IPS DF 6.9 (cell line): ENCODE results near the gene HECW1.
"Not testable (repeated sequence)": the region's sequence is repeated elsewhere in the genome, so short reads cannot be mapped to it uniquely, and the experiment has no call there.

Source experiments
- DNase-seq: peaks from one replicate; pipeline ENCODE4 v3.0.0-alpha.2; 2013; ENCODE audit warnings: low read depth, low spot score
- H3K27ac ChIP-seq: one replicate; pipeline ENCODE4 v1.5.1; 2013; ENCODE audit warnings: low read length, control low read depth
- H3K27me3 ChIP-seq: 2 replicates; pipeline ENCODE4 v1.6.1; 2013; ENCODE audit warnings: mild to moderate bottlenecking, low read length; ENCODE audit not compliant: control insufficient read depth, insufficient read depth
- H3K36me3 ChIP-seq: 2 replicates; pipeline ENCODE4 v1.6.1; 2013; ENCODE audit warnings: low read length; ENCODE audit not compliant: control insufficient read depth, insufficient read depth
- H3K4me1 ChIP-seq: 2 replicates; pipeline ENCODE4 v1.6.1; 2013; ENCODE audit warnings: low read length; ENCODE audit not compliant: control insufficient read depth, insufficient read depth
- H3K4me3 ChIP-seq: 2 replicates; pipeline ENCODE4 v1.5.1; 2013; ENCODE audit warnings: mild to moderate bottlenecking, low read length
- H3K9me3 ChIP-seq: 2 replicates; pipeline ENCODE4 v1.6.1; 2013; ENCODE audit warnings: low read length, inconsistent platforms; ENCODE audit not compliant: control insufficient read depth, insufficient read depth
- WGBS: extraction: QIAGEN DNeasy Blood & Tissue Kit; methylation state at CpG from one replicate; pipeline ENCODE4 v1.1.7; 2013; ENCODE audit warnings: mixed read lengths, missing lambda C conversion rate; ENCODE audit not compliant: insufficient read length, insufficient coverage; 5-methylcytosine and 5-hydroxymethylcytosine counted together

Gene HECW1

GRCh38 chr7:43589133-43589478, 476.7 kb downstream of the HECW1 start:
- H3K4me3 ChIP-seq = no peak overlapping the region

GRCh38 chr7:43589728-43590127, 477.3 kb downstream of the HECW1 start:
- no CpG with 5 or more reads among the region's 3 CpGs for WGBS

More at GRCh38 chr7:43589133-43589478, 476.7 kb downstream of the HECW1 start:
- H3K36me3 ChIP-seq = no peaks in the 10 kb centered on the region
- no peak overlapping the region for H3K27ac ChIP-seq
- no peaks in the 10 kb centered on the region; the same call in 1 of the 2 replicates for H3K27me3 ChIP-seq
- no peaks in the 10 kb centered on the region for H3K9me3 ChIP-seq
- DNase-seq = no peak
- H3K4me1 ChIP-seq = peaks cover 4% of the 10 kb centered on the region; the same call in 1 of the 2 replicates

GRCh38 chr7:43590862-43591557, 478.6 kb downstream of the HECW1 start:
- Histone ChIP-seq H3K27me3 (no peaks in the 10 kb centered on the region), H3K4me3 (no peak overlapping the region), H3K9me3 (no peaks in the 10 kb centered on the region), H3K4me1 (no peaks in the 10 kb centered on the region), H3K27ac (no peak overlapping the region), H3K36me3 (no peaks in the 10 kb centered on the region)
- DNase-seq = no peak
- no CpG with 5 or more reads among the region's 2 CpGs for WGBS

More at GRCh38 chr7:43589728-43590127, 477.3 kb downstream of the HECW1 start:
- DNase-seq = no peak
- Histone ChIP-seq H3K9me3 (no peaks in the 10 kb centered on the region), H3K4me1 (0 out of 2 replicates have a peak, but pooled peaks cover under 1% of the 10 kb centered on the region), H3K4me3 (no peak overlapping the region), H3K36me3 (no peaks in the 10 kb centered on the region), H3K27ac (no peak overlapping the region), H3K27me3 (no peaks in the 10 kb centered on the region)

- no peaks in the 10 kb centered on the region for H3K4me1 ChIP-seq
Observed at GRCh38 chr7:43591558-43592180, 479.2 kb downstream of the HECW1 start.

GRCh38 chr7:43592326-43592725, 479.9 kb downstream of the HECW1 start:
- whole genome bisulfite sequencing = no CpG with 5 or more reads among the region's 3 CpGs
- DNase-seq = no peak
- H3K9me3 ChIP-seq = no peaks in the 10 kb centered on the region

More at GRCh38 chr7:43591558-43592180, 479.2 kb downstream of the HECW1 start:
- no peak for DNase-seq
- Histone ChIP-seq H3K27ac (no peak overlapping the region), H3K9me3 (no peaks in the 10 kb centered on the region), H3K36me3 (no peaks in the 10 kb centered on the region), H3K27me3 (no peaks in the 10 kb centered on the region), H3K4me3 (no peak overlapping the region)
- WGBS = no CpG with 5 or more reads among the region's 4 CpGs

GRCh38 chr7:43593010-43593409, 480.6 kb downstream of the HECW1 start:
- Histone ChIP-seq H3K27ac (no peak overlapping the region), H3K4me3 (no peak overlapping the region), H3K9me3 (no peaks in the 10 kb centered on the region), H3K27me3 (no peaks in the 10 kb centered on the region), H3K36me3 (no peaks in the 10 kb centered on the region), H3K4me1 (no peaks in the 10 kb centered on the region)
- WGBS = no CpG with 5 or more reads among the region's 1 CpG
- no peak for DNase-seq

More at GRCh38 chr7:43592326-43592725, 479.9 kb downstream of the HECW1 start:
- Histone ChIP-seq H3K36me3 (no peaks in the 10 kb centered on the region), H3K27me3 (no peaks in the 10 kb centered on the region), H3K4me3 (no peak overlapping the region), H3K4me1 (no peaks in the 10 kb centered on the region), H3K27ac (no peak overlapping the region)

GRCh38 chr7:43594020-43594419, 481.6 kb downstream of the HECW1 start:
- no peak overlapping the region for H3K27ac ChIP-seq
- H3K9me3 ChIP-seq = no peaks in the 10 kb centered on the region
- H3K4me1 ChIP-seq = no peaks in the 10 kb centered on the region
- no peak for DNase-seq
- H3K36me3 ChIP-seq = no peaks in the 10 kb centered on the region
- WGBS = no CpG with 5 or more reads among the region's 2 CpGs
- H3K27me3 ChIP-seq = no peaks in the 10 kb centered on the region
- H3K4me3 ChIP-seq = no peak overlapping the region

GRCh38 chr7:43596426-43596825, 484.0 kb downstream of the HECW1 start:
- not testable (repeated sequence) for H3K4me3 ChIP-seq, H3K27me3 ChIP-seq, H3K36me3 ChIP-seq, H3K27ac ChIP-seq, H3K4me1 ChIP-seq, DNase-seq, H3K9me3 ChIP-seq
- no CpG with 5 or more reads among the region's 5 CpGs for WGBS

GRCh38 chr7:43600056-43600455, 487.6 kb downstream of the HECW1 start:
- WGBS = no CpG with 5 or more reads among the region's 3 CpGs
- no peak for DNase-seq
- H3K4me3 ChIP-seq = no peak overlapping the region
- H3K9me3 ChIP-seq = no peaks in the 10 kb centered on the region
- no peak overlapping the region for H3K27ac ChIP-seq
- H3K36me3 ChIP-seq = no peaks in the 10 kb centered on the region
- H3K4me1 ChIP-seq = no peaks in the 10 kb centered on the region; the same call in 1 of the 2 replicates
- no peaks in the 10 kb centered on the region for H3K27me3 ChIP-seq

- Histone ChIP-seq H3K27ac (no peak overlapping the region), H3K36me3 (no peaks in the 10 kb centered on the region), H3K4me1 (no peaks in the 10 kb centered on the region; the same call in 1 of the 2 replicates), H3K9me3 (no peaks in the 10 kb centered on the region), H3K27me3 (no peaks in the 10 kb centered on the region), H3K4me3 (no peak overlapping the region)
- WGBS = no CpG with 5 or more reads among the region's 1 CpG
- no peak for DNase-seq
Observed at GRCh38 chr7:43602256-43602655, 489.8 kb downstream of the HECW1 start.
